Mucosa of stomach (tissue), 1 donor: ENCODE data around the gene NEURL1.

ENCODE experiments used
- H3K27me3 ChIP-seq: one replicate; pipeline ENCODE4 v1.7.0; 2013; ENCODE audit warnings: mild to moderate bottlenecking, low read length; ENCODE audit not compliant: control insufficient read depth, insufficient read depth
- H3K36me3 ChIP-seq: one replicate; pipeline ENCODE4 v1.7.0; 2013; ENCODE audit warnings: low read length; ENCODE audit not compliant: control insufficient read depth, insufficient read depth
- H3K4me1 ChIP-seq: one replicate; pipeline ENCODE4 v1.7.0; 2013; ENCODE audit warnings: mild to moderate bottlenecking, low read length; ENCODE audit not compliant: control insufficient read depth, insufficient read depth
- H3K4me3 ChIP-seq: one replicate; pipeline ENCODE4 v1.7.0; 2013; ENCODE audit warnings: low read length
- H3K9ac ChIP-seq: one replicate; pipeline ENCODE4 v1.7.0; 2013; ENCODE audit warnings: mild to moderate bottlenecking, low read length, moderate library complexity
- H3K9me3 ChIP-seq: one replicate; pipeline ENCODE4 v1.7.0; 2013; ENCODE audit warnings: mild to moderate bottlenecking, low read length, moderate library complexity; ENCODE audit not compliant: control insufficient read depth
- donor health status: Pancreatic carcinoma.

NEURL1 gene

DNA sequence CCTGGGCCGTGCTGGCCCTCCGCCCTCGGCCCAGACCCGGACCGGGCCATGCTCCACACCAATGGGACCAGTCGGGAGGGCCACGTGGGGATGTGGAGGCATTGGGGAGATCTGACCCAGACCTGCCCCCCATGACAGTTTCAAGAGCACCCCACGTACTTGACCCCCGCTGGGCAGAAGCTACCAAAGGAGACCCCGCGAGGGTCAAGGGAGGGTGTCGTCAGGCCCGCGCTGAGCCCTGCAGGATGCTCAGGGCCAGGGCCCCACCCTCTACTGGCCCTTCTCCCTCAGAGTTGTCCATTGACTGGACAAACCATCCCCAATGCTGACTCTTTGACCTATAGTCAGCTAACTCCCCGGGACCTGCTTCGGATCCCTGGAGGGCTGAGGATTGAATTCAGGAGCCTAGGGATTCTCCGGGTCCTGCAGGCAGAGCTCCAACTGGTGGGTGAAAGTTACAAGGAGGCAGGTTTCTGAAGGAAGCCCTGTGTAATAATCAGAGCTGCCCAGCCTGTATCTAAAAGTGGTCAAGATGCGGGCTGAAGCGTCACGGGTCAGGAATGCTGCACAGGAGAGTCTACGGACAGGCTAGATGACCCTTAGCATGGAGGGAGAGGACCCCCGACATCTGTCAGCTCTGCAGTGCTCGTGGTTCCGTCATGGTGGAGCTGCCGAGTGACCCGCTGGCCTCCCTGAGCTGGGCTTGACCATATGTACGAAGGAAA, 40.8 kb upstream of the NEURL1 start:
- no peak overlapping the region for H3K4me3 ChIP-seq
- H3K9ac ChIP-seq, result peak overlapping the region; percentile 37
- H3K9me3 ChIP-seq, result no peaks in the 10 kb centered on the region
- peaks cover 4% of the 10 kb centered on the region for H3K4me1 ChIP-seq
- no peaks in the 10 kb centered on the region for H3K36me3 ChIP-seq
- peaks cover 6% of the 10 kb centered on the region for H3K27me3 ChIP-seq

DNA sequence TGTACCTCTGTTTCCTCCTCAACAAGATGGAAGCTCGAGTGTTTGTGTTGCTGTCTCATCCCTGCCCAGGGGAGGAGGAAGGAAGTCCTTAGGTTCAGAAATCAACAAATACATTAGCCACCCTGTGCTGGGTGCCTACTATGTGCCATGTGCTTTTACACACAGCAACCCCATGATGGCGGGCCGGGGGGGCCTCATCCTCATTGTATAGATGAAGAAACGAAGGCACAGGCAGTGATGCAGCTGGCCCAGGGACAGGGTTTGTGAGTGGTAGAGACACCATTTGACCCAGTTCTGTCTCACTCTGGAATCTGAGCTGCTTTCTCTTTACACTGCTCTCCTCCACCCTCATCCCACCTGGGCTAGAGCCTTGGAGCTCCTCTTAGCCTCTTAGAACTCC, 39.5 kb upstream of the NEURL1 start:
- H3K27me3 ChIP-seq, result peaks cover 6% of the 10 kb centered on the region
- no peak overlapping the region for H3K9ac ChIP-seq
- no peaks in the 10 kb centered on the region for H3K36me3 ChIP-seq
- H3K4me3 ChIP-seq, result no peak overlapping the region
- no peaks in the 10 kb centered on the region for H3K9me3 ChIP-seq
- H3K4me1 ChIP-seq, result peaks cover 4% of the 10 kb centered on the region

DNA sequence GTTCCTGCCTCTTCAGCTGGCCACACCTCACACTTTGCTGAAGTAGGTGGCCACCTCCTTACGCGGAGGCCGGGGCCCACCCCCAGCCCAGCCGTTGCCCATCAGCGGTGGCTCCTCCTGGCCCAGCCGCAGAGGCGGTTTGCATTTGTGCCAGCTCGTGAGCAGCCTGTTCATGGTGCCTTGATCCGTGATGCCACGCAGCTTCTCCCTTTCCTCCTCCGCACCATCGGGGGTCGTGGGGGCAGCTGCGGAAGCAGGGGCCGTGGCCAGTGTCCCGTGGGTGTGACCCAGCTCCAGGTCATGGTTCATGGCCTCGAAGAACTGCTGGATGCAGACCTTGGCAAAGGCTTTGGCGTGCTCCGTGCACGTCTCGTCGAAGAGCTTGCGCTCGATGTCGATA, 38.3 kb upstream of the NEURL1 start:
- Histone ChIP-seq H3K9me3 (no peaks in the 10 kb centered on the region), H3K9ac (no peak overlapping the region), H3K27me3 (peaks cover 6% of the 10 kb centered on the region), H3K4me3 (no peak overlapping the region), H3K36me3 (no peaks in the 10 kb centered on the region), H3K4me1 (peaks cover 4% of the 10 kb centered on the region)

DNA sequence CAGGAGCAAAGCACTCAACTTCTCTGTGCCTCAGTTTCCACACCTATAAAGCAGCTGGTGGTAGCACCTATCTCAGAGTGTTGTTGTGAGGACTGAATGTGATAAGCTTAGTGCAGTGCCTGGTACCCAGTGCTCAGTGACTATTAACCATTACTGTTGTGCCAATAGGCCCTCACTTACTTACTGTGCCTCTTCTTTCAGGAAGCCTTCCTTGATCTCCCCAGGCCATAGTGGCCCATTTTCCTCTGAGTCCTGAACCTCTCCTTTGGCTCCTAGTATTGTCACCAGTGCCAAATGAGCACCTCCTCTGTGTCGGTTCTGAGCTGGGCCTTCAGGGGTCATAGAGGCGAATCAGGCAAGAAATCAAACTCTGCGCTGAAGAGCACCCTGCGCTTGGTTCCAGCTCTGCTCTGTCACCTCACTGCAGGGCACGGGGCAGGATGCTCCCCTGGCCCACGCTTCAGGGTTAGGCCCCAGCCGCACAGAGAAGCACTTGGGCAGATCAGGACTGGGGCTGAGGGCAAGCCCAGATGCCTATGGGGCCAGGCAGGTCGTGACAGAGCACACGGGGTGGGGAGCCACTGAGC, 37.3 kb upstream of the NEURL1 start:
- Histone ChIP-seq H3K9ac (no peak overlapping the region), H3K9me3 (no peaks in the 10 kb centered on the region)

DNA sequence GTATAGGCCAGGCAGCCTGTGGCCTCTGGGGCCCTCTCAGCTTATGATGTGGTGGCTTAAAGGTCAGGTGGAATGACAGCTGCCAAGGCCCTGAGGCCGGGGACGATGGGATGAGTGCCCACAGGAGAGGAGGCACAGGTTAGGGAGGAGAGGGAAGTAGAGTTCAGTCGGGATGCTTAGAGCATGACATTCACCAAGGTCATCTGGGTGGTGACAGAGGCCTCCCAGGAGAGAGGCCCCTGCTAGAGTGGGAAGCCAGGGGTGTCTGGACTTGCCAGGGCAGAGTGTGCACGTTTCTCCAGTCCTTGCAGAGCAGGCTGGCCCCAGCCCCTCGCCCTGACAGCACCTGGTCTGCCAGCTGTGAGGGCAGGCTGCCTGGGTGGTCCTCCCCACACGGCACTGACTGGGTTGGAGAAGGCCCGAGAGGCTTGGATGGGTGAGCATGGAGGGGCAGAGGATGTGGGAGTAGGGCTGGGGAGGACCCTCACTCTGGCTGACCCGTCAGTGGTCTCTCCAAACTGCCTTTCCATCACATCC, 36.3 kb upstream of the NEURL1 start:
- Histone ChIP-seq H3K4me3 (no peak overlapping the region), H3K4me1 (peaks cover 4% of the 10 kb centered on the region), H3K27me3 (no peaks in the 10 kb centered on the region), H3K9ac (no peak overlapping the region), H3K9me3 (no peaks in the 10 kb centered on the region), H3K36me3 (no peaks in the 10 kb centered on the region)

More for the DNA sequence above, 37.3 kb upstream of the NEURL1 start:
- peaks cover 6% of the 10 kb centered on the region for H3K27me3 ChIP-seq
- H3K4me3 ChIP-seq, result no peak overlapping the region
- peaks cover 4% of the 10 kb centered on the region for H3K4me1 ChIP-seq
- no peaks in the 10 kb centered on the region for H3K36me3 ChIP-seq

GRCh38 chr10:103457896-103458583, 35.5 kb upstream of the NEURL1 start:
- Histone ChIP-seq H3K4me1 (no peaks in the 10 kb centered on the region), H3K27me3 (no peaks in the 10 kb centered on the region), H3K9me3 (no peaks in the 10 kb centered on the region), H3K36me3 (no peaks in the 10 kb centered on the region), H3K4me3 (no peak overlapping the region), H3K9ac (no peak overlapping the region)

DNA sequence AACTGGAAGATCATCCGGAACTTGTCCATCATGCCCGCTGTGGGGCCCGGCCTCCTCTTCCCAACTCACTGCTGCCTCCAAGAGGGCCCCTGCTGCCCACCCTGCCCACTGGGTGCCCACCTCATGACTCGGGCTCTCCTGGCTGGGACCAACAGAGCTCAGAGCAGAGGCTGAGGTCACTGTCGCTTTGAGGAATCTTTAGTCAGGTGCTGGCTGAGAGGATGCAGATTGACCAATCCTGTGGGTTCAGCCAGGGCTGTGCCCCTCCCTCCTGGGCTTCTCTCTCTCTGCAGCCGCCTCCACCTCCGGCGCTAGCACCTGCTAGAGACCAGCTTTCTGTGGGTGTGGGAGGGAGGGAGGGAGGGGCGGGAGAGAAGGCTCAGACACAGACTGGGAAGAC, 34.8 kb upstream of the NEURL1 start, which contains the start of gene CALHM1:
Gene CALHM1 (minus strand): TSS at position 181 of the 400 bp plus-strand sequence. CDS start 149 bp downstream, at position 32.
- Histone ChIP-seq H3K36me3 (no peaks in the 10 kb centered on the region), H3K4me3 (no peak within 1 kb of the TSS), H3K4me1 (no peaks in the 10 kb centered on the region), H3K9ac (no peak within 1 kb of the TSS), H3K9me3 (no peaks in the 10 kb centered on the region), H3K27me3 (no peaks in the 10 kb centered on the region)

- H3K9me3 ChIP-seq, result no peaks in the 10 kb centered on the region
- H3K27me3 ChIP-seq, result no peaks in the 10 kb centered on the region
- H3K36me3 ChIP-seq, result no peaks in the 10 kb centered on the region
- H3K9ac ChIP-seq, result no peak overlapping the region
- H3K4me3 ChIP-seq, result no peak overlapping the region
- no peaks in the 10 kb centered on the region for H3K4me1 ChIP-seq
Observed at GRCh38 chr10:103459615-103460014, 33.9 kb upstream of the NEURL1 start.

GRCh38 chr10:103463499-103463898, 30.0 kb upstream of the NEURL1 start:
- Histone ChIP-seq H3K9ac (no peak overlapping the region), H3K4me3 (no peak overlapping the region), H3K4me1 (no peaks in the 10 kb centered on the region)

DNA sequence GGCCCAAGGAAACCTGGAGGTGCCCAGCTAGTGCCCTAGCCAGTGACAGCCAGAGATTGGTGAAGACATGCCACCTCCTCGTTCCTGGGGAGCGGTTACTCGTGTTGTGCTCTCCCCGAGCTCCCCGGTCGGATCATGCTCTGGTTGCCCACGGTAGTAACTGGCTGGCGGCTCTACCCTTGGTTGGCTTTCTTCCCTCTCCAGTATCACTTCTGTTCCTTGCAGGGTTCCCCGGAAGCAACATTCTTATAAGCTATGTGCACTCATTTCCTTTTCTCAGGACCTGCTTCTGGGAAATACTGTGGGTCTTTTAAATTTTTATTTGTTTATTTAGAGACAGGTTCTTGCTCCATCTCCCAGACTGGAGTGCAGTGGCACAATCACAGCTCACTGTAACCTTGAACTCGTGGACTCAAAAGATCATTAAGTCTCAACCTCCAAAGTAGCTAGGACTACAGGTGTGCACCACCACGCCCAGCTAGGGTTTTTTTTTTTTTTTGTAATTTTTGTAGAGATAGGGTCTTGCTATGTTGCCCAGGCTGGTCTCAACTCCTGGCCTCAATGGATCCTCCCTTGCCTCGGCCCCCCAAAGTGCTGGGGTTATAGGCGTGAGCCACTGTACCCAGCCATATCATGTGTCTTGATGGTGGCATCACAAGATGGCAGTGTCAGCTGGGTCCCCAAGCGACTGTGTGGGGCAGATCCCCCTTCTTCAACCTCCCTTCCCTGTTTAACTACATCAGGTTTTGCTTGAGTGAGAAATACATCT, 27.9 kb upstream of the NEURL1 start:
- no peaks in the 10 kb centered on the region for H3K4me1 ChIP-seq

More at GRCh38 chr10:103463499-103463898, 30.0 kb upstream of the NEURL1 start:
- H3K9me3 ChIP-seq, result no peaks in the 10 kb centered on the region
- no peaks in the 10 kb centered on the region for H3K27me3 ChIP-seq
- H3K36me3 ChIP-seq, result no peaks in the 10 kb centered on the region

GRCh38 chr10:103466734-103467133, 26.8 kb upstream of the NEURL1 start:
- Histone ChIP-seq H3K27me3 (no peaks in the 10 kb centered on the region), H3K9ac (no peak overlapping the region), H3K4me3 (no peak overlapping the region), H3K4me1 (peaks cover 7% of the 10 kb centered on the region), H3K9me3 (no peaks in the 10 kb centered on the region), H3K36me3 (no peaks in the 10 kb centered on the region)

More for the DNA sequence above, 27.9 kb upstream of the NEURL1 start:
- Histone ChIP-seq H3K27me3 (no peaks in the 10 kb centered on the region), H3K9ac (no peak overlapping the region), H3K36me3 (no peaks in the 10 kb centered on the region), H3K9me3 (no peaks in the 10 kb centered on the region), H3K4me3 (no peak overlapping the region)
